AML-193 (cell line): Measurements from ENCODE around the gene PPRC1.

ENCODE experiments used
- DNase-seq, 2 experiments: peaks; one replicate each; lab custom pipeline; 2025; lab: John Stamatoyannopoulos, UW

Gene PPRC1

GRCh38 chr10:102132563-102133372 lies at the start of gene PPRC1:
Gene PPRC1 (plus strand): TSS chr10:102133040. CDS start chr10:102133069, 29 bp downstream.
- DNase-seq, result peak; percentile 98

- no peak for DNase-seq
Observed at GRCh38 chr10:102083541-102083940, 49.3 kb upstream of the PPRC1 start.

GRCh38 chr10:102085336-102085735 lies 47.5 kb upstream of the PPRC1 start:
- DNase-seq, result peak; percentile 42 to 48

- DNase-seq, result no peak
Observed at GRCh38 chr10:102086196-102086595, 46.6 kb upstream of the PPRC1 start.

- DNase-seq, result no peak
Observed at GRCh38 chr10:102090772-102091171, 42.1 kb upstream of the PPRC1 start.

- DNase-seq, result no peak
Observed at GRCh38 chr10:102096449-102096848, 36.4 kb upstream of the PPRC1 start.

- no peak for DNase-seq
Observed at GRCh38 chr10:102101152-102101551, 31.7 kb upstream of the PPRC1 start.

GRCh38 chr10:102102421-102102820 lies 30.4 kb upstream of the PPRC1 start:
- DNase-seq, result no peak

GRCh38 chr10:102106998-102107397 lies 25.8 kb upstream of the PPRC1 start:
- no peak for DNase-seq

GRCh38 chr10:102109166-102110116 lies 23.4 kb upstream of the PPRC1 start:
- no peak for DNase-seq

GRCh38 chr10:102111276-102111675 lies 21.6 kb upstream of the PPRC1 start:
- no peak for DNase-seq

GRCh38 chr10:102112210-102112817 lies 20.5 kb upstream of the PPRC1 start:
- DNase-seq, result peak in 1 of 2 experiments; percentile 2

- no peak for DNase-seq
Observed at GRCh38 chr10:102113261-102113955, 19.4 kb upstream of the PPRC1 start.

- DNase-seq, result peak in 1 of 2 experiments; percentile 51
Observed at GRCh38 chr10:102113956-102114857, 18.6 kb upstream of the PPRC1 start.

GRCh38 chr10:102114861-102115618 lies 17.8 kb upstream of the PPRC1 start:
- peak; percentile 64 to 75 for DNase-seq

- peak; percentile 48 to 59 for DNase-seq
Observed at GRCh38 chr10:102115775-102116174, 17.1 kb upstream of the PPRC1 start.

- DNase-seq, result no peak
Observed at GRCh38 chr10:102116656-102117055, 16.2 kb upstream of the PPRC1 start.

GRCh38 chr10:102117391-102118159 lies 15.3 kb upstream of the PPRC1 start:
- DNase-seq, result peak; percentile 52 to 61

GRCh38 chr10:102118867-102119266 lies 14.0 kb upstream of the PPRC1 start:
- no peak for DNase-seq
